ENCODE data around the gene TWF2.

GRCh38 chr3:52218026-52218425 is 20.9 kb downstream of the TWF2 start:
- TF ChIP-seq, protein P1, sequence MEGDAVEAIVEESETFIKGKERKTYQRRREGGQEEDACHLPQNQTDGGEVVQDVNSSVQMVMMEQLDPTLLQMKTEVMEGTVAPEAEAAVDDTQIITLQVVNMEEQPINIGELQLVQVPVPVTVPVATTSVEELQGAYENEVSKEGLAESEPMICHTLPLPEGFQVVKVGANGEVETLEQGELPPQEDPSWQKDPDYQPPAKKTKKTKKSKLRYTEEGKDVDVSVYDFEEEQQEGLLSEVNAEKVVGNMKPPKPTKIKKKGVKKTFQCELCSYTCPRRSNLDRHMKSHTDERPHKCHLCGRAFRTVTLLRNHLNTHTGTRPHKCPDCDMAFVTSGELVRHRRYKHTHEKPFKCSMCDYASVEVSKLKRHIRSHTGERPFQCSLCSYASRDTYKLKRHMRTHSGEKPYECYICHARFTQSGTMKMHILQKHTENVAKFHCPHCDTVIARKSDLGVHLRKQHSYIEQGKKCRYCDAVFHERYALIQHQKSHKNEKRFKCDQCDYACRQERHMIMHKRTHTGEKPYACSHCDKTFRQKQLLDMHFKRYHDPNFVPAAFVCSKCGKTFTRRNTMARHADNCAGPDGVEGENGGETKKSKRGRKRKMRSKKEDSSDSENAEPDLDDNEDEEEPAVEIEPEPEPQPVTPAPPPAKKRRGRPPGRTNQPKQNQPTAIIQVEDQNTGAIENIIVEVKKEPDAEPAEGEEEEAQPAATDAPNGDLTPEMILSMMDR (IDR thresholded peaks at IDR 0.05): no peak
- no peak for TF ChIP-seq POLR2A (IDR thresholded peaks at IDR 0.05)
